Keratinocyte (primary cell): Measurements from ENCODE around the gene SMCO1. TPM values are rescaled to one million over a fixed set of nuclear protein-coding genes. Genes with fewer than 3 reads are reported as not detected.

Experiments
- DNase-seq: peaks from one replicate; pipeline ENCODE4 v3.0.0-alpha.2; 2011; ENCODE audit warnings: low read depth, missing footprints, low spot score
- FAIRE-seq: peaks from 2 replicates; lab custom pipeline; 2011; peaks lifted over from hg19 to GRCh38; lab: Jason Lieb, UNC
- H2AFZ ChIP-seq: 2 replicates; pipeline ENCODE4 v1.6.0; 2012; ENCODE audit warnings: low read length, control low read depth, inconsistent platforms; ENCODE audit not compliant: control insufficient read depth
- H3K27ac ChIP-seq: 2 replicates; pipeline ENCODE4 v1.5.1; 2011; ENCODE audit warnings: low read length; ENCODE audit not compliant: control insufficient read depth, insufficient read depth
- H3K27me3 ChIP-seq: 3 replicates; pipeline ENCODE4 v1.6.0; 2011; ENCODE audit warnings: low read length; ENCODE audit not compliant: control insufficient read depth, insufficient read depth; ENCODE audit errors: extremely low read depth
- H3K36me3 ChIP-seq, 2 experiments: 2 replicates in 1 of 2; 3 replicates in 1 of 2; pipeline ENCODE4 v1.5.1; 2011; ENCODE audit warnings: low read length in 2 of 2, mild to moderate bottlenecking in 1 of 2; ENCODE audit not compliant: control insufficient read depth in 2 of 2, insufficient read depth in 2 of 2; ENCODE audit errors: extremely low read depth in 1 of 2
- H3K4me1 ChIP-seq: 3 replicates; pipeline ENCODE4 v1.5.1; 2011; ENCODE audit warnings: low read length; ENCODE audit not compliant: control insufficient read depth, insufficient read depth; ENCODE audit errors: extremely low read depth
- H3K4me2 ChIP-seq: 3 replicates; pipeline ENCODE4 v1.6.0; 2011; ENCODE audit warnings: low read depth, low read length; ENCODE audit not compliant: control insufficient read depth, insufficient read depth; ENCODE audit errors: extremely low read depth
- H3K4me3 ChIP-seq, 3 experiments: fragments of 200-600 bp in 1 of 3; sonication (generic) in 1 of 3; 2 replicates in 2 of 3; 3 replicates in 1 of 3; pipeline ENCODE4 v1.5.1; 2011 to 2016; ENCODE audit warnings: low read length in 3 of 3, mild to moderate bottlenecking in 3 of 3, control low read depth in 2 of 3, inconsistent platforms in 1 of 3, low read depth in 1 of 3, mixed read lengths in 1 of 3, mixed run types in 1 of 3, moderate library complexity in 1 of 3; ENCODE audit not compliant: control insufficient read depth in 2 of 3, insufficient read depth in 2 of 3; ENCODE audit errors: extremely low read depth in 1 of 3
- H3K79me2 ChIP-seq: 2 replicates; pipeline ENCODE4 v1.6.0; 2012; ENCODE audit warnings: low read length; ENCODE audit not compliant: control insufficient read depth, insufficient read depth
- H3K9ac ChIP-seq: 3 replicates; pipeline ENCODE4 v1.6.0; 2011; ENCODE audit warnings: low read length; ENCODE audit not compliant: control insufficient read depth, insufficient read depth; ENCODE audit errors: extremely low read depth
- H3K9me1 ChIP-seq: 3 replicates; pipeline ENCODE4 v1.6.0; 2011; ENCODE audit warnings: low read length; ENCODE audit not compliant: control insufficient read depth, insufficient read depth; ENCODE audit errors: extremely low read depth
- H3K9me3 ChIP-seq: 2 replicates; pipeline ENCODE4 v1.5.1; 2012; ENCODE audit warnings: low read depth, low read length; ENCODE audit not compliant: control insufficient read depth
- H4K20me1 ChIP-seq: 3 replicates; pipeline ENCODE4 v1.6.0; 2011; ENCODE audit warnings: low read length; ENCODE audit not compliant: control insufficient read depth, insufficient read depth; ENCODE audit errors: extremely low read depth
- CTCF ChIP-seq, 3 experiments: IDR thresholded peaks in 1 of 3; conservative IDR thresholded peaks in 1 of 3; optimal IDR thresholded peaks in 1 of 3; 2 replicates in 2 of 3; 3 replicates in 1 of 3; pipeline versions ENCODE3 to v1.5.1; 2011; ENCODE audit warnings: low read length in 3 of 3, mild to moderate bottlenecking in 3 of 3, moderate library complexity in 2 of 3, control low read depth in 1 of 3, inconsistent platforms in 1 of 3; ENCODE audit not compliant: insufficient read depth in 2 of 3; ENCODE audit errors: extremely low read depth in 1 of 3
- EZH2 ChIP-seq: IDR thresholded peaks from one replicate; pipeline ENCODE4 v1.6.1; 2012; ENCODE audit warnings: inconsistent platforms, mild to moderate bottlenecking, low read length, moderate library complexity
- dilution Hi-C: fragments of 300-500 bp; cut with MboI; formaldehyde crosslinking; loops from one replicate; pipeline ENCODE4 v1.7.0; 2020; ENCODE audit warnings: low sequenced_read_pairs; ENCODE audit not compliant: extremely low pct_ligation_motif_present
- polyA plus RNA-seq, 5 experiments: library from polyadenylated mRNA; depleted of rRNA in 3 of 5; stranded (reverse) in 3 of 5; stranded (forward) in 1 of 5; unstranded in 1 of 5; fragments of >200 nt; gene quantifications; 1 replicate in 1 of 5; 2 replicates in 3 of 5; 3 replicates in 1 of 5; pipeline versions ENCODE4 v1.2.1 to v1.2.3, GENCODE V29; 2011 to 2012; ENCODE audit warnings: missing spikeins in 2 of 5, low read depth in 1 of 5, low replicate concordance in 1 of 5

The SMCO1 gene
- polyA plus RNA-seq, 1 donor (not counting 4 experiments of a cell fraction or from before 2014, with no cell fraction given), result not detected

GRCh38 chr3:196525141-196525540 is 10.0 kb upstream of the SMCO1 start:
- no peak for DNase-seq
- Histone ChIP-seq H3K27me3 (no peaks in the 10 kb centered on the region), H3K9ac (no peak overlapping the region), H3K36me3 (no peaks in the 10 kb centered on the region), H3K4me2 (no peak overlapping the region), H3K27ac (no peak overlapping the region), H3K79me2 (no peaks in the 10 kb centered on the region), H2AFZ (no peak overlapping the region), H3K4me1 (peaks cover 7% of the 10 kb centered on the region), H4K20me1 (no peaks in the 10 kb centered on the region), H3K9me3 (no peaks in the 10 kb centered on the region), H3K9me1 (no peaks in the 10 kb centered on the region), H3K4me3 (no peak overlapping the region)
- no peak for FAIRE-seq
- no peak for TF ChIP-seq EZH2
- TF ChIP-seq CTCF (optimal IDR thresholded peaks at IDR 0.05 in 1 of 3, IDR thresholded peaks at IDR 0.05 in 1 of 3, conservative IDR thresholded peaks at IDR 0.05 in 1 of 3; ENCODE audit: extremely low read depth in 1 of 3, insufficient read depth in 2 of 3, low read length in 3 of 3), result no peak
- dilution Hi-C loops, result no loop called here

- Histone ChIP-seq H3K9me1 (no peaks in the 10 kb centered on the region), H2AFZ (no peak overlapping the region), H3K9me3 (peaks cover 5% of the 10 kb centered on the region), H3K4me2 (no peak overlapping the region), H3K9ac (no peak overlapping the region), H4K20me1 (no peaks in the 10 kb centered on the region), H3K36me3 (no peaks in the 10 kb centered on the region), H3K4me3 (no peak overlapping the region), H3K79me2 (no peaks in the 10 kb centered on the region), H3K4me1 (peaks cover 7% of the 10 kb centered on the region), H3K27ac (no peak overlapping the region), H3K27me3 (no peaks in the 10 kb centered on the region)
- dilution Hi-C loops, result loop anchor here (25.0 kb wide), 1 partner anchor 262 kb away; no protein-coding TSS in a partner anchor
- no peak for DNase-seq
- FAIRE-seq, result no peak
- TF ChIP-seq CTCF (optimal IDR thresholded peaks at IDR 0.05 in 1 of 3, IDR thresholded peaks at IDR 0.05 in 1 of 3, conservative IDR thresholded peaks at IDR 0.05 in 1 of 3; ENCODE audit: extremely low read depth in 1 of 3, insufficient read depth in 2 of 3, low read length in 3 of 3) (peak in 1 of 3 experiments; percentile 9), EZH2 (no peak)
Measured at GRCh38 chr3:196524527-196524926, 9.4 kb upstream of the SMCO1 start.
